NCI-H1092 (cell line): ENCODE data around the gene PKP2.
"Not testable (repeated sequence)": the region's sequence is repeated elsewhere in the genome, so short reads cannot be mapped to it uniquely, and the experiment has no call there.

Experiments
- DNase-seq: peaks from one replicate; lab custom pipeline; 2025; lab: John Stamatoyannopoulos, UW

The PKP2 gene

DNA sequence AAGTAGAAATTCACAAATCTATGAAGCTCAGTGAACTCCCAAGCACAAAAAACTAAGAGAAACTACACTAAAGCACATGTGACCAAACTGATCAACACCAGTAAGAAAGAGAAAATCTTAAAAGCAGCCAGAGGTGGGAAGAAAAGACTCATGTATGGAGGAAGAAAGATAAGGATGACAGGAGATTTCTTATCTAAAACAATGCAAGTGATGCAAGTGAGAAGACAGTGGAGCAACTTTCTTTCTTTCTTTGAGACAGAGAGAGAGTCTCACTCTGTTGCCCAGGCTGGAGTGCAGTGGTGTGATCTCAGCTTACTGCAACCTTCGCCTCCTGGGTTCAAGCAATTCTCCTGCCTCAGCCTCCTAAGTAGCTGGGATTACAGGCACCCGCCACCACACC lies 34.9 kb downstream of the PKP2 start:
- not testable (repeated sequence) for DNase-seq

- DNase-seq, result no peak
Measured at GRCh38 chr12:32860192-32860591, 36.4 kb downstream of the PKP2 start.

DNA sequence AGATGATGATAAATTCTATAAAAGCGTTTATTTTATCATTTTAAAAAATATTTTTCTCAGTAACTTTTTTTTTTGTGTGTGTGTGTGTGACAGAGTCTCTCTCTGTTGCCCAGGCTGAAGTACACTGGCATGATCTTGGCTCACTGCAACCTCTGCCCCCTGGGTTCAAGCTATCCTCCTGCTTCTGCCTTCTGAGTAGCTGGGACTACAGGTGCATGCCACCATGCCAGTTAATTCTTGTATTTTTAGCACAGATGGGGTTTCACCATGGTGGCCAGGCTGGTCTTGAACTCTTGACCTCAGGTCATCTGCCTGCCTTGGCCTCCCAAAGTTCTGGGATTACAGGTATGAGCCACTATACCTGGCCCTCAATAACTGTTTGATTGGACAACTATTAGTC lies 37.2 kb downstream of the PKP2 start:
- DNase-seq, result no peak

GRCh38 chr12:32854716-32855115 lies 41.9 kb downstream of the PKP2 start:
- no peak for DNase-seq

DNA sequence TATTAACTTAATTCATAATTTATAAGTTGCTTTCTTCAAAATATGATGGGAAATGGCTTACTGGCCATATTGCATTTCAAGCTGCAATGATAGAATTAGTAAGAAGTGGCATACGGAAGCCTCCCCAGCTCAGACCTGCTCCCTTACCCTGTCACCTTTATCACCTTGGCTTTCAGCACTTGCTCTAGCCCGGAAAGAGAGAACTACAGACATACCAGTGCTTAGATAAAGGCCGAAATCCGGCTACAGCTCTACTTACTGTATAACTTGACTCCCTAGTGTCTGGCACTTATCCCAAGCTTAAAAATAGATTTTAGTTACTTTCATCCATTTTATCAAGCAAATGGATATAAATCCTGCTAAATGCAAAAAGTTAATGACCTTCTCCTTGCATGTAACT lies 42.5 kb downstream of the PKP2 start:
- no peak for DNase-seq

GRCh38 chr12:32847287-32847686 lies 49.3 kb downstream of the PKP2 start:
- no peak for DNase-seq

GRCh38 chr12:32846053-32846452 lies 50.5 kb downstream of the PKP2 start:
- no peak for DNase-seq

DNA sequence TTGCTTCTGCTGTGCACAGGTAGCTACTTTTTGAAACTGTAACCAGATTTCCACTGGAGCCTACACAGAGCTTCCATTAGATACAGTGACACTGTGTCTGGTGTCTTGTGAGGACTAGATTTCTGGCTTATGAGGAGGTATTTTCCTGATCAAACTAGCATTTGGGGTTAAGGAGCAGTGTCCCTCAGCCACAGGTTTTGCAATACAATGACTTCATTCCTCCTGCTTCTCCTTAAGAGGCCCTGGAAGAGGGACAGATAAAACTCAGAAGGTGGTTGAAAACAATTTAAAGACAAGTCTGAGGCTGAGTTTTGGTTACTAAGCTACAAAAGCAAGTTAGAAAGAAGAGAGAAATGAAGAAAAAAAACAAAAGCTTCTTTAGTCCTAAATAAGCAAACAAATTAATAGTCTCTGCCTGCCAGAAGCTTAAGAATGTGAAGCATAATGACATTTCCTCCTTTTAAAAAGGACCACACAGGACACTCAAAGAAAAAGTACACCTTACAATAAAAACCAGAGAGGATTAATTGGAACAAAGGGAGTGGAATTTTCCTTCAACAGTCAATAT lies 53.0 kb downstream of the PKP2 start:
- DNase-seq, result no peak

- no peak for DNase-seq
Measured at GRCh38 chr12:32841061-32841460, 55.5 kb downstream of the PKP2 start.

DNA sequence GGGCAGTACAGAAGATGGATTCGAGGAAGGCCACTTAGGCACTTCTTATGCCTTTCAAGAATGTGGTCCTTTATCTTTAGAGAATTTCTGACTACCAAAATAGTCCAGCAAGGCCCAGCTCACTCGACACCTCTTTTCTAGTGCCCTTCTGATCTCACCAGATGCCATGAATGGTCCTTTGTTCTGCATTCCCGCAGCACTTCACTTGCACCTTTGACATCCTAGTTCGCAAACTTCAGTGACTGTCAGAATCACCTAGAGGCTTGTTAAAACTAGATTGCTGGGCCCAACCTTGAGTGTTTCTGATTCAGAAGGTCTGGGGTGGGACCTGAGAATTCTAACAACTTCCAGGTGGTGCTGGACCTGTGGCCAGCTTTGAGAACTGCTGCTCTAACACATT lies 56.7 kb downstream of the PKP2 start:
- no peak for DNase-seq

DNA sequence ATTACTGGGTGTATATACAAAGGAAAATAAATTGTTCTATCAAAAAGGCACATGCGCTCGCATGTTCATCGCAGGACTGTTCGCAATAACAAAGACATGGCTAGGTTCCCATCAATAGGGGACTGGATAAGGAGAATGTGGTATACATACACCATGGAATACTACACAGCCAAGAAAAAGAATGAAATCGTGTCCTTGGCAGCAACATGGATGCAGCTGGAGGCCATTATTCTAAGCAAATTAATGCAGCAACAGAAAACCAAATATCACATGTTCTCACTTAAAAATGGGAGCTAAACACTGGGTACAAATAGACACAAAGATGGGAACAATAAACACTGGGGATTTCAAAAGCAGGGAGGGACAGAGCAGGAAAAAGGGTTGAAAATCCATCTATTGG lies 58.6 kb downstream of the PKP2 start:
- DNase-seq, result no peak

- DNase-seq, result no peak
Measured at GRCh38 chr12:32836710-32837109, 59.9 kb downstream of the PKP2 start.

DNA sequence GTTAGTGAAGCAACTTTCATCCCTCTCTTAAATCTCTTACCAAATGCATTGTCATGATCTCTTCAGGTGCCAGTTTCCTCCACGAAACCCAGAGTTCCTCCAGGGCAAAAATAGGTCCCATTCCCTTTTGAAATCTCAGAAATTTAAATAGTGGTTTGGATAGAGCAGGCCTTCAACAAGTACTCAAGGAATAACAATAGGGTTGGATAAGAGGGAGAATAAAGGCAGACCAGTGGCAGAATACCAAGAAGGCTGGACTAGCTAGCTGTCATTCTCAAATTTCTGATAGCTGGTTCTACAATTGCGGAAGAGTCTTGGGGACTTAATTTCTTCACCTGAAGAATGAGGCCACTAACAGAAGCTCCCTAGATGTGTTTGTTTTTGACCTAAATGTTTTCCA lies 62.5 kb downstream of the PKP2 start:
- no peak for DNase-seq

DNA sequence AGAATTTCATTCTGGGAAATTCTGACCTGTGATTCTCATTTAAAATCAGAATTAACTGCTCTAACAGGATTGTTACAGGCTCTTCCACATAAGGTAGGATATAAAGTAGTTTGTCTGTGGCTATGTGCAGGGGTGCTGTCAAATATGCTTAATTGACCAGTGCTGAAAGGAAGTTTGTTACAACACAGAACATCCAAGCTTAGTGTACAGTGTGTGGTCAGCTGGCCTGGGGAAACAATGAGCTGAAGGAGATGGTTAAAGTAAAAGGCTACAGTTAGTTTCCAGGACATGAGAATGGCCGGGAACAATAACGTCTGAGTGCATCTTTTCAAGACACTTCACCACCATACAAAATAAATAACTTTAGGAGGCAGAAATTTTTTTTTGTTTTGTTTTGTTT lies 68.0 kb downstream of the PKP2 start:
- DNase-seq, result no peak

- DNase-seq, result no peak
Measured at GRCh38 chr12:32828120-32828519, 68.5 kb downstream of the PKP2 start.

DNA sequence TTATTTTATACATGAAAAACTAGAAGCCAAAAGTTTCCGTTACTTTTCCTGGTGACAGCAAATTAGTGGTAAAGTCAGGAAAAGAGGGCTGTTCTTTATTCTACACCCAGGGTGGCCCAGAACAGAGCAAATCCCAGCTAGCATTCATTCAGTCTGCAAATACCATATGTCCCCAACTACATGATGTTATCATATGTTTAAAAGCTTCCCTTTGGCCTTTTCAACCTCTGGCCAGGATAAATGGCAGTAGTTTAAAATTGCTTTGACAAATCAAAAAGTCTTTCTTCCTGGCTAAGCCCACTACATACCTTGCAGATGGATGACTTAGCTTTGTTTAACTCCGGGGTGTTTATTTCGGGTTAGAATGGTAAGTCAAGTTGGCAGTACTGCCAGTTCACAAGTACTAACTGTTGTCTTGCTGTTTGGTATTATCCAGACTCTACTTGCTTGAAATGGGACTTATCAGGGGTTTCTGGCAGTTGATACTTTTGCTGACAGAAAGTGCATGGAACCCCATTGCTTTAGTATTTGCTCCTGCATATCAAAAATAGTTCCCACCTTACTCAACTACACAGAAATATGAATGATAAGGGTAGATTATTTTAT lies 69.7 kb downstream of the PKP2 start:
- no peak for DNase-seq

- no peak for DNase-seq
Measured at GRCh38 chr12:32824596-32824995, 72.0 kb downstream of the PKP2 start.

DNA sequence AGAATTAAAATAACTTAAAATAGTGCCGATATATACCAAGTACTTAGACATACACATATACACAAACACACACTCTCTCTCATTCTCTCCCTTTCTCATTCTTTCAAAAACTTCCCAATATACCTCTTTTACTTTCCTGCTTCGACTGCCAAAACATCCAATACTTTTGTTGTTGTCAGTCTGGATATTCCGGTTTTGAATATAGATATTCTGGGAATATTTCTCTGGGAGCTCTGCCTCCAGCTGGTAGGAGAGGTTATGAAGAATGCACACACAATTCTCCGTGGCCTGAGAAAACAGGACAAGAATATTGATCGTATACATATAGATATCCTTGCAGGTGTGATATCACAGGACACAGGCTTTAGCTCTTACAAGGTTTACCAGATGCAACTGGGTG lies 74.2 kb downstream of the PKP2 start:
- no peak for DNase-seq

DNA sequence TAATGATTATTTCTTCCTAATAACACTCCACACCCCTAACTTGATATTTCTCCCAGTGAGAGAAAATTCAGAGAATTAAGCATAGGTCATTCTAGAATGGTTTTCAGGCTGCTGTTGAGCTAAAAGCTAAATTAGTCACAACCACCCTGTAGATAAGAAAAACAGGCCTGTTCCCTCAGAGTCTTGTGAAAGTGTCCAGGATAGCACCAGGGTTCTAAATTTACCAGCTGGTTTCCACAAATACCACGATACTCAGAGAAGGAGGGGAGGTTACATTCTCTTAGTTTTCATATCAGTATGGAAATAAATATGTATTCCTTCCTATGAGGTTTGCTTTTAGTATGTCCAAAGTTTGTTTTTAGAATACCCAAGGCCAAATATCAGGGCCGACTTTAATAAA lies 74.9 kb downstream of the PKP2 start:
- no peak for DNase-seq

DNA sequence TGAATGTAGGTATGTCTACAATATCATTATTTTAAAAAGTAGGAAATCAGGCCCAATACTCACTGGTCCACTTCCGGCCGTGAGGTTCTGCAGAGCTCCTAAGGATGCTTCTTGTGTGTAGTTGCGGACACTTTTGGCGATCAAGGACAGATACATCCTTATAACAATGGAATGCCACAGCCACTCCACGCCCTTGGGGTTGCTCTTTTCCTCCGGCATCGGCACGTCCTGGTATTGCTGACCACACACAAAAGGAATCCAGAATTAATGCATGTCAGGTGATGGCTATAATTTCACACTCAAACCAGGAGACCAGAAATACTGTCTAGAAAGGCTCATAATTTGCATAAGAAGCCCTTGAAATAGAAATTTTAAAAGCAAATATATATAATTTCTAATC lies 75.3 kb downstream of the PKP2 start:
- no peak for DNase-seq

GRCh38 chr12:32820376-32820931 lies 76.1 kb downstream of the PKP2 start:
- no peak for DNase-seq

GRCh38 chr12:32819424-32819823 lies 77.2 kb downstream of the PKP2 start:
- no peak for DNase-seq

GRCh38 chr12:32811686-32812392 lies 84.7 kb downstream of the PKP2 start:
- no peak for DNase-seq

GRCh38 chr12:32809846-32810245 lies 86.7 kb downstream of the PKP2 start:
- DNase-seq, result no peak
